ENCODE data around the gene RUFY4.

DNA sequence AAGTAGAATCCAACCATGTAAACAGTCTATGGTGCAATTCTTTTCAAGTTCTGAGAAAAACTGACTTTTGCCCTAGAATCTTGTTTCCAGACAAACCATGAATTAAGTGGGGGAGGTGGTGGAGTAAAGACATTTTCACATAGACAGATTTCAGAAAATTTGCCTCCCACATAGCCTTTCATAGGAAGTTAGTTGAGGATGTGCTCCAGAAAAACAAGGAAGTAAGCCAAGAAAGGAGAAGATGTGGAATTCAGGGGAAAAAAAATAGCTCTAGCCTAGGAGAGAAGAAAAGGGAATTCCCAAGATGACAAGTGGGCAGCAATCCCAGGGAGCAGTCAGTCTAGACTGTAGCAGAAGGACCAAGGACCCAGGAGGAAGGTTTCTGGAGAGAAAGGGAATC is 17.4 kb downstream of the RUFY4 start:
- TF ChIP-seq, protein P1, sequence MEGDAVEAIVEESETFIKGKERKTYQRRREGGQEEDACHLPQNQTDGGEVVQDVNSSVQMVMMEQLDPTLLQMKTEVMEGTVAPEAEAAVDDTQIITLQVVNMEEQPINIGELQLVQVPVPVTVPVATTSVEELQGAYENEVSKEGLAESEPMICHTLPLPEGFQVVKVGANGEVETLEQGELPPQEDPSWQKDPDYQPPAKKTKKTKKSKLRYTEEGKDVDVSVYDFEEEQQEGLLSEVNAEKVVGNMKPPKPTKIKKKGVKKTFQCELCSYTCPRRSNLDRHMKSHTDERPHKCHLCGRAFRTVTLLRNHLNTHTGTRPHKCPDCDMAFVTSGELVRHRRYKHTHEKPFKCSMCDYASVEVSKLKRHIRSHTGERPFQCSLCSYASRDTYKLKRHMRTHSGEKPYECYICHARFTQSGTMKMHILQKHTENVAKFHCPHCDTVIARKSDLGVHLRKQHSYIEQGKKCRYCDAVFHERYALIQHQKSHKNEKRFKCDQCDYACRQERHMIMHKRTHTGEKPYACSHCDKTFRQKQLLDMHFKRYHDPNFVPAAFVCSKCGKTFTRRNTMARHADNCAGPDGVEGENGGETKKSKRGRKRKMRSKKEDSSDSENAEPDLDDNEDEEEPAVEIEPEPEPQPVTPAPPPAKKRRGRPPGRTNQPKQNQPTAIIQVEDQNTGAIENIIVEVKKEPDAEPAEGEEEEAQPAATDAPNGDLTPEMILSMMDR (IDR thresholded peaks at IDR 0.05; ENCODE audit: insufficient read depth, low read depth, low read length): no peak
- TF ChIP-seq EZH2 (IDR thresholded peaks at IDR 0.05; ENCODE audit: insufficient read depth, low read length): no peak

All from astrocyte (in vitro differentiated cells and primary cell).